Stimulated activated CD8-positive, alpha-beta memory T cell treated with anti-CD3 and anti-CD28 coated beads, Interleukin-12 subunit alpha, Interleukin-12 subunit beta, amount 100 ng/mL, for 4 hours (primary cell): Measurements from ENCODE around the gene ARMC6.
"Not testable (repeated sequence)": the region's sequence is repeated elsewhere in the genome, so short reads cannot be mapped to it uniquely, and the experiment has no call there.

ENCODE experiments used
- DNase-seq: peaks from one replicate; pipeline ENCODE4 v3.0.0-alpha.2; 2020; ENCODE audit warnings: low read depth

ARMC6 gene

GRCh38 chr19:19023376-19023775 lies 10.0 kb upstream of the ARMC6 start:
- not testable (repeated sequence) for DNase-seq

- DNase-seq: no peak
These were observed 7.5 kb upstream of the ARMC6 start for GRCh38 chr19:19025861-19026260.

GRCh38 chr19:19026299-19026971 lies 7.0 kb upstream of the ARMC6 start:
- DNase-seq: no peak

- DNase-seq: no peak
These were observed 6.2 kb upstream of the ARMC6 start for GRCh38 chr19:19027228-19027627.

GRCh38 chr19:19028526-19028925 lies 4.9 kb upstream of the ARMC6 start:
- no peak for DNase-seq

GRCh38 chr19:19031891-19032290 lies 1.5 kb upstream of the ARMC6 start:
- no peak for DNase-seq

- peak; percentile 60 for DNase-seq
These were observed 805 bp upstream of the ARMC6 start for GRCh38 chr19:19032420-19033175.

GRCh38 chr19:19033176-19033425 lies 302 bp upstream of the ARMC6 start:
- no peak for DNase-seq

- peak; percentile 50 for DNase-seq
These were observed 811 bp downstream of the ARMC6 start for GRCh38 chr19:19034204-19034624.

- DNase-seq: no peak
These were observed 6.5 kb downstream of the ARMC6 start for GRCh38 chr19:19039901-19040300.

- no peak for DNase-seq
These were observed 7.0 kb downstream of the ARMC6 start for GRCh38 chr19:19040417-19040816.

- no peak for DNase-seq
These were observed 9.4 kb downstream of the ARMC6 start for GRCh38 chr19:19042732-19043280.

GRCh38 chr19:19043481-19043880 lies 10.1 kb downstream of the ARMC6 start:
- DNase-seq: no peak

- DNase-seq: no peak
These were observed 10.5 kb downstream of the ARMC6 start for GRCh38 chr19:19043881-19044280.

GRCh38 chr19:19049406-19049805 lies 16.0 kb downstream of the ARMC6 start:
- no peak for DNase-seq

- no peak for DNase-seq
These were observed 16.7 kb downstream of the ARMC6 start for GRCh38 chr19:19050104-19050503.

- no peak for DNase-seq
These were observed 17.3 kb downstream of the ARMC6 start for GRCh38 chr19:19050731-19051130.

- no peak for DNase-seq
These were observed 18.2 kb downstream of the ARMC6 start for GRCh38 chr19:19051478-19052213.

- no peak for DNase-seq
These were observed 19.5 kb downstream of the ARMC6 start for GRCh38 chr19:19052921-19053320.

GRCh38 chr19:19053508-19054314 lies 20.3 kb downstream of the ARMC6 start:
- DNase-seq: peak; percentile 25

- DNase-seq: no peak
These were observed 21.0 kb downstream of the ARMC6 start for GRCh38 chr19:19054315-19054938.
